GM03348 (cell line): ENCODE results near the gene SFSWAP.

Experiments used
- DNase-seq: peaks from one replicate; pipeline ENCODE4 v3.0.0; 2012; ENCODE audit warnings: low spot score

Gene SFSWAP

GRCh38 chr12:131835616-131836171 is 124.8 kb downstream of the SFSWAP start:
- no peak for DNase-seq

- no peak for DNase-seq
Measured at GRCh38 chr12:131836193-131836592, 125.3 kb downstream of the SFSWAP start.

- DNase-seq: no peak
Measured at GRCh38 chr12:131836714-131837397, 126.0 kb downstream of the SFSWAP start.

- no peak for DNase-seq
Measured at GRCh38 chr12:131840643-131841416, 129.9 kb downstream of the SFSWAP start.

GRCh38 chr12:131841547-131841946 is 130.7 kb downstream of the SFSWAP start:
- no peak for DNase-seq

- no peak for DNase-seq
Measured at GRCh38 chr12:131842169-131842568, 131.3 kb downstream of the SFSWAP start.

- no peak for DNase-seq
Measured at GRCh38 chr12:131843527-131843926, 132.6 kb downstream of the SFSWAP start.

GRCh38 chr12:131844140-131844539 is 133.2 kb downstream of the SFSWAP start:
- DNase-seq: no peak

- no peak for DNase-seq
Measured at GRCh38 chr12:131844656-131845055, 133.8 kb downstream of the SFSWAP start.

- DNase-seq: no peak
Measured at GRCh38 chr12:131845121-131845520, 134.2 kb downstream of the SFSWAP start.

GRCh38 chr12:131847456-131847855 is 136.6 kb downstream of the SFSWAP start:
- no peak for DNase-seq

GRCh38 chr12:131848753-131849152 is 137.9 kb downstream of the SFSWAP start:
- DNase-seq: no peak
